Ovary (tissue), 3 donors: ENCODE results near the gene USP10.

Source experiments
- EP300 ChIP-seq: sonication (generic); formaldehyde crosslinking; IDR thresholded peaks from one replicate; pipeline ENCODE4 v1.6.1; 2017; ENCODE audit warnings: antibody characterized with exemption
- POLR2A ChIP-seq: fragments of 450-650 bp; IDR thresholded peaks from one replicate; pipeline ENCODE4 v1.6.1; 2017; ENCODE audit warnings: antibody characterized with exemption, mild to moderate bottlenecking, moderate library complexity
- TF ChIP-seq, protein P1 (sequence below), 3 donors: fragments of 450-650 bp in 2 of 3; fragments of 200-600 bp in 1 of 3; IDR thresholded peaks; one replicate each; pipeline versions ENCODE4 v1.5.1 to v1.8.0; 2016 to 2022; ENCODE audit warnings: antibody characterized with exemption in 3 of 3, mild to moderate bottlenecking in 1 of 3
- donor health status: DM: no; HTN: no; CAD: no.

DNA sequence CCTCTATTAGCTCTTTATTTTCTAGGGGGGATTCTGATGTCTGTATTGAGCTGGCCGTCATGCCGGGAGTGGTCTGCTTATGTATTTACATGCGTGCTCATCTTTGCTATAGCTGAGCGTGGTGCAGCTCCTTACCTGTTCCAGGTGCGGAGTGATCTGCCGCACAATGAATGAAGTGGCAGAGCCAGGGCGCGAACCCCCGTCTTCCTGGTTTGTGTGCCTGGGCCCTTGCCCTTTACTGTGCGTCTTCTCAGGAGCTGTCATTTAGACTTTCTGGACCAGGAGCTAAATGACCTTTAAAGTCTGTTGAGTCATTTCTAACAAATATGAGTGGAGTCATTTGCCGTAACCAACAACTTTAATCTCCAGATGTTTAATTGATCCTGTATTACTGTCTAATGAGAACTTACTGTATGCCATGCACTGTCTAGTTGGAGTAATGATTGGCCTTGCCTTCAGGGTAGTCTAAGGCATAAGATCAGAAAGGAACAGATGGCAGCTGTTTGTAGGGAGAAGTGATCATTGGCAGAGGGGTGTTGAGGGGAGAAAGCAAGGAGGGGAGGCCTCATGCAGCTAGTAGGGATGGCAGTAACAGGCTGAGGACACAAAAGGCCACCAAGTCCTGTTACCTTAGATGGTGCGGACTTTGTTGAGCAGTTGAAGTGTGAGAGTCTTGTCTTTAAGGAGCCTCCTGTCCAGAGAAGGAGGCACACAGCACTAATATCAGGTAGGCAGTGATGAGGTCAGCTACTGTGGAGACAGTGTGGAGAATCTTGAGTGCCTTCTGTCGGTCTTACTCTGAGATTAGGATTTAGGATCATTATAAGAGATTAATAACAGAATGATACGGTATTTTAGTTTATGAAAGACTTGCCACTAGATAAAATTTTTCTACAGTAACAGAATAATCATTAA is 53.9 kb downstream of the USP10 start:
- TF ChIP-seq, protein P1, sequence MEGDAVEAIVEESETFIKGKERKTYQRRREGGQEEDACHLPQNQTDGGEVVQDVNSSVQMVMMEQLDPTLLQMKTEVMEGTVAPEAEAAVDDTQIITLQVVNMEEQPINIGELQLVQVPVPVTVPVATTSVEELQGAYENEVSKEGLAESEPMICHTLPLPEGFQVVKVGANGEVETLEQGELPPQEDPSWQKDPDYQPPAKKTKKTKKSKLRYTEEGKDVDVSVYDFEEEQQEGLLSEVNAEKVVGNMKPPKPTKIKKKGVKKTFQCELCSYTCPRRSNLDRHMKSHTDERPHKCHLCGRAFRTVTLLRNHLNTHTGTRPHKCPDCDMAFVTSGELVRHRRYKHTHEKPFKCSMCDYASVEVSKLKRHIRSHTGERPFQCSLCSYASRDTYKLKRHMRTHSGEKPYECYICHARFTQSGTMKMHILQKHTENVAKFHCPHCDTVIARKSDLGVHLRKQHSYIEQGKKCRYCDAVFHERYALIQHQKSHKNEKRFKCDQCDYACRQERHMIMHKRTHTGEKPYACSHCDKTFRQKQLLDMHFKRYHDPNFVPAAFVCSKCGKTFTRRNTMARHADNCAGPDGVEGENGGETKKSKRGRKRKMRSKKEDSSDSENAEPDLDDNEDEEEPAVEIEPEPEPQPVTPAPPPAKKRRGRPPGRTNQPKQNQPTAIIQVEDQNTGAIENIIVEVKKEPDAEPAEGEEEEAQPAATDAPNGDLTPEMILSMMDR (IDR thresholded peaks at IDR 0.05): no peak
- TF ChIP-seq POLR2A (no peak), EP300 (no peak)
